ENCODE results near the gene SLC8A1.

The SLC8A1 gene

GRCh38 chr2:40218679-40219078 is 233.2 kb downstream of the SLC8A1 start:
- no peak overlapping the region for H3K4me3 ChIP-seq (replicated peaks; ENCODE audit: low read depth, low read length)
- no peak for DNase-seq (ENCODE audit: extremely low read depth, low read depth)
- TF ChIP-seq, protein P1, sequence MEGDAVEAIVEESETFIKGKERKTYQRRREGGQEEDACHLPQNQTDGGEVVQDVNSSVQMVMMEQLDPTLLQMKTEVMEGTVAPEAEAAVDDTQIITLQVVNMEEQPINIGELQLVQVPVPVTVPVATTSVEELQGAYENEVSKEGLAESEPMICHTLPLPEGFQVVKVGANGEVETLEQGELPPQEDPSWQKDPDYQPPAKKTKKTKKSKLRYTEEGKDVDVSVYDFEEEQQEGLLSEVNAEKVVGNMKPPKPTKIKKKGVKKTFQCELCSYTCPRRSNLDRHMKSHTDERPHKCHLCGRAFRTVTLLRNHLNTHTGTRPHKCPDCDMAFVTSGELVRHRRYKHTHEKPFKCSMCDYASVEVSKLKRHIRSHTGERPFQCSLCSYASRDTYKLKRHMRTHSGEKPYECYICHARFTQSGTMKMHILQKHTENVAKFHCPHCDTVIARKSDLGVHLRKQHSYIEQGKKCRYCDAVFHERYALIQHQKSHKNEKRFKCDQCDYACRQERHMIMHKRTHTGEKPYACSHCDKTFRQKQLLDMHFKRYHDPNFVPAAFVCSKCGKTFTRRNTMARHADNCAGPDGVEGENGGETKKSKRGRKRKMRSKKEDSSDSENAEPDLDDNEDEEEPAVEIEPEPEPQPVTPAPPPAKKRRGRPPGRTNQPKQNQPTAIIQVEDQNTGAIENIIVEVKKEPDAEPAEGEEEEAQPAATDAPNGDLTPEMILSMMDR (IDR thresholded peaks at IDR 0.05; ENCODE audit: low read depth, low read length, missing control alignments), result no peak

DNA sequence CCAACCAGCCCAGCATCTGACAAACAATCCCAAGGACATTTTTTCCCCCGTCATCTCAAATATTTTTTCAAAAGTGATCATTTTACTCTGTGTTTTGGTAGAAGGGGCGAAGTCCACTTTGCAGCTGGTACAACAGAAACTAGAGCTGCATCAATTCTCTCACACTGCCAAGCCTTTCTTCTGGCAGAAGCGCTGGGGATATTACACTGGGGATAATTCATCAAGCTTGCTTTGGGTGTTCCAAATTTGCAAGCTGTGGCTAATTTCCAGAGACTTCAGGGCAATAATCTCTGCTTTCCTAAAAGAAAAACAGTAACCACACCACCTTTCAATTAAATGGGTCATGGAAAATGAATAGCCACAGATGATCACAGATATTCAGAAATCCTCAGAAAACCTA is 238.3 kb downstream of the SLC8A1 start:
- DNase-seq (ENCODE audit: extremely low read depth, low read depth), result no peak
- TF ChIP-seq, protein P1 (IDR thresholded peaks at IDR 0.05; ENCODE audit: low read depth, low read length, missing control alignments), result no peak
- H3K4me3 ChIP-seq (replicated peaks; ENCODE audit: low read depth, low read length), result no peak overlapping the region

DNA sequence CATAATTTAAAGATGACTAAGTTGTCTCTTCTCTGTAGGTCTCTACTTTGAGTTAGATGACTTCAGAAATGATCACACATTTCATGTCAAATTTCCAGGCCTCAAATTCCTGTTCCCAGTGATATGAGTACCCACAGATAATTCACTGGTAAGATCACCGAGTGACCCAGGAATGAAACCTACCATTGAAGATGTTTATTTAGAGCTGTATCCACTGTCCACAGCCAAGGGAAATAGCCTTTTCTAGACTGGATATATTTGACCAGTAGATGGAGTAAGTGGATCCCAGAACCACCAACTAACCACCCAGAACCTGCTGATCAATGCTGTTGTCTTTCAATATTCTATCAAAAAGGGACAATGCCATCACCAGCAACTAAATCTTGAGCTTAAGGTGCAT is 238.8 kb downstream of the SLC8A1 start:
- no peak overlapping the region for H3K4me3 ChIP-seq (replicated peaks; ENCODE audit: low read depth, low read length)
- TF ChIP-seq, protein P1 (IDR thresholded peaks at IDR 0.05; ENCODE audit: low read depth, low read length, missing control alignments), result peak; percentile 33
- DNase-seq (ENCODE audit: extremely low read depth, low read depth), result no peak

DNA sequence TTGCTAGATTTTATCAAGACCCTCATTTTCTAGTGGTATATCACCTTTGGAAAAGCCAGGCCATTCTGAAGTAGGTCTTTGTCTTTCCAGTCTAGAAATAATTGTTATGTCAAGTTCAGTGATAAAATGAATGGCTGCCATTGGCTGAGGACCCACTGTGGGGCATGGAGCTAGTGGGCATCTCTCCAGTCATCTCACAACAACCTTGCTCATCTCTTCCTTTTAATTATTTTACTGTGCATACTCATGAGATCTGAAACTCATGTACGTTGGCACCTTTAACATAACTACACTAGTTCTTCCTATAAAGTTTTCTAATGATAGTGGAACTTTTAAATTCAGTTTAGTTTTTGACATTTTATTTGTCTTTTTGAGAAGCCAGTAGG is 240.9 kb downstream of the SLC8A1 start:
- no peak overlapping the region for H3K4me3 ChIP-seq (replicated peaks; ENCODE audit: low read depth, low read length)
- DNase-seq (ENCODE audit: extremely low read depth, low read depth), result no peak
- TF ChIP-seq, protein P1 (IDR thresholded peaks at IDR 0.05; ENCODE audit: low read depth, low read length, missing control alignments), result no peak

- TF ChIP-seq, protein P1 (IDR thresholded peaks at IDR 0.05; ENCODE audit: low read depth, low read length, missing control alignments), result no peak
- H3K4me3 ChIP-seq (replicated peaks; ENCODE audit: low read depth, low read length), result no peak overlapping the region
- DNase-seq (ENCODE audit: extremely low read depth, low read depth), result no peak
Observed at GRCh38 chr2:40210344-40210967, 241.4 kb downstream of the SLC8A1 start.

GRCh38 chr2:40209761-40210160 is 242.1 kb downstream of the SLC8A1 start:
- TF ChIP-seq, protein P1 (IDR thresholded peaks at IDR 0.05; ENCODE audit: low read depth, low read length, missing control alignments), result no peak
- H3K4me3 ChIP-seq (replicated peaks; ENCODE audit: low read depth, low read length), result no peak overlapping the region
- no peak for DNase-seq (ENCODE audit: extremely low read depth, low read depth)

DNA sequence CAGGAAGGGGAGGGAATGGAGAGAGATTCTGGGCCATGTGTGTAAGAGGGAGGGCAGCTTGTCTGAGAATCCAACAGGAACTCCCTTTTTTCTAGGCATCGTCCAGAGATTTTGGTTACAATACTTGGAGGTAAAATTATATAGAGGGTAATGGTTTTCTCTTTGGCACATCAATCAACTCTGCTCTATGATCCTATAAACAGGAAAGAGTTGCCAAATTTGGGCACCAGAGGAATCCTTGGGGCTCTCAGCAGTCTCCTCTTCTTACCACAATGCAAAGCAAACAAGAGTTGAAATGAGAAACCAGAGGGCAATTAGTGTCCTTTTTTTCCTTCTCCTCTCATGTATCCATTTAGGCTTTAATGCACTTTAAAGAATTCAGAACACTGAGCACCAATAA is 243.4 kb downstream of the SLC8A1 start:
- no peak for DNase-seq (ENCODE audit: extremely low read depth, low read depth)
- H3K4me3 ChIP-seq (replicated peaks; ENCODE audit: low read depth, low read length), result no peak overlapping the region
- TF ChIP-seq, protein P1 (IDR thresholded peaks at IDR 0.05; ENCODE audit: low read depth, low read length, missing control alignments), result no peak

Data from HFF-Myc (cell line).